Muscle layer of duodenum (tissue), 2 donors: ENCODE results near the gene EPHA4.

Experiments
- H3K27ac ChIP-seq: one replicate; pipeline ENCODE4 v1.7.0; 2013; ENCODE audit warnings: mild to moderate bottlenecking, low read length
- H3K27me3 ChIP-seq: one replicate; pipeline ENCODE4 v1.7.0; 2013; ENCODE audit warnings: low read depth, mild to moderate bottlenecking, control low read depth, low read length
- H3K36me3 ChIP-seq, 2 donors: one replicate each; pipeline ENCODE4 v1.7.0; 2013; ENCODE audit warnings: low read length in 2 of 2, control low read depth in 1 of 2, mild to moderate bottlenecking in 1 of 2; ENCODE audit not compliant: insufficient read depth in 2 of 2, control insufficient read depth in 1 of 2
- H3K4me1 ChIP-seq, 2 donors: one replicate each; pipeline ENCODE4 v1.7.0; 2013; ENCODE audit warnings: low read length in 2 of 2, mild to moderate bottlenecking in 2 of 2, control low read depth in 1 of 2, moderate library complexity in 1 of 2; ENCODE audit not compliant: insufficient read depth in 2 of 2, control insufficient read depth in 1 of 2
- H3K4me3 ChIP-seq, 2 donors: one replicate each; pipeline ENCODE4 v1.7.0; 2013; ENCODE audit warnings: low read length in 2 of 2, low read depth in 1 of 2, mild to moderate bottlenecking in 1 of 2
- H3K9me3 ChIP-seq, 2 donors: one replicate each; pipeline ENCODE4 v1.7.0; 2013; ENCODE audit warnings: low read length in 2 of 2, control low read depth in 1 of 2, mild to moderate bottlenecking in 1 of 2; ENCODE audit not compliant: control insufficient read depth in 1 of 2
- donor health status: healthy.

EPHA4 gene

DNA sequence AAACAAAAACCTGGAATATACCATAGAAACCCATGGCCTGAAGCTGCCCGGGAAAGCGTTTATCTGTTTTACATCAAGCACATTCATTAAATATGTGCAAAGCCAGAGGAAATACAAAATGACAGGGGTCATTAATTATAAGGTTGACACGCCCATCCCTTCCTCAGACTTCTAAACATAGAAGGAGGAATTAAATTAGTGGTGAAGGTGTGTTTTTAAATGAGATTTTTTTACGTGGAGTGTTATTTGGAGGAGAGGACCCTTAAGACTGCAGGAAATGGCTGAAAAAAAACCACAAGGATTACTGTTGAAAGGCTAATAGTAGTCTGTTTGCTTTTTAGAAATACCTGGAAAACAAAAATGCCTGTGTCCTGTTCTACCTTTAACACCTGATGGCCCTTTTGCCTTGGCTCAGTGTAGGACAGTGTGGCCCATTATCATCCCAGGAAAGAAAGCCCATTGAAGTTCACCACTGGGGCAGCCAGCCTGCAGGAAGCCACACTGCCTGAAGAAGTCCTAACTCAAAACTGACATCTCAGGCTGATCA, 123.2 kb downstream of the EPHA4 start:
- Histone ChIP-seq H3K27me3 (no peaks in the 10 kb centered on the region), H3K36me3 (no peaks in the 10 kb centered on the region), H3K9me3 (no peaks in the 10 kb centered on the region), H3K4me1 (peaks cover 0 to 6% of the 10 kb centered on the region in 2 donors), H3K4me3 (no peak overlapping the region), H3K27ac (no peak overlapping the region)

DNA sequence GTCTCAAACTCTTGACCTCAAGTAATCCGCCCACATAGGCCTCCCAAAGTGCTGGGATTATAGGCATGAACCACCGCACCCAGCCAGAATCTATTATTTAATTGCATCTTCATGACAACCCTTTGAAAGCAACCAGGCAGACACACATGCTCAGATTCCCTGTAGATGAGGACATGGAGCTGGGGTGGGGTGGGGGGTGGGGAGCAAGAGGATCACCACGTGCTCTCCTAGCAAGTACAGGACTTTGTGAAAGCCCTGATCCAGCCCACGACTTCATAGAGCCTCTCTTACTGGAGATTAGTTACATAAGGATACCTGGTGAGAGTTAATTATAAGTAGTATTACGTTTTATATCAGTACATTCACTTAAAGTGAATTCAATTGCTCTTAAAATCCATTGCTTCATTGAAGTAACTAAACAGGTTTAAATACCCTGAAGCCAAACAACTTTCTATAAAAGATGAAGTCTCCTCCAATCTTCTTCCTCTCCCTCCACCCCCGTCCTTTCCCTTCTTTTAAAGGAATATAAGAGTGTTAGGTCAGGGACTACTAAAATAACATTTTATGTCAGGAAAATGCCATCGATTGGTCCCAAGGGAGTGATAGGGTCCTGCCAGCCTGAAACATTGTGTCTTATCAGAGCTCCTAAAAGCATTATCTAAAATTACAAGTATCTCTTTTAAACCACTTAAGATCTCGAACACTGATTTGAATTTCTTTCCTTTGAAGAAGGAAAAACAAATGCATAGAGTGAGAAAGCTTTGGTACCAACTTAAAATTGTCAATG, 123.9 kb downstream of the EPHA4 start:
- Histone ChIP-seq H3K9me3 (no peaks in the 10 kb centered on the region), H3K4me1 (peaks cover 0 to 6% of the 10 kb centered on the region in 2 donors), H3K36me3 (no peaks in the 10 kb centered on the region), H3K4me3 (no peak overlapping the region), H3K27me3 (no peaks in the 10 kb centered on the region), H3K27ac (no peak overlapping the region)

- H3K27me3 ChIP-seq = no peaks in the 10 kb centered on the region
- H3K27ac ChIP-seq = no peak overlapping the region
- H3K36me3 ChIP-seq = no peaks in the 10 kb centered on the region
- peaks cover 0 to 6% of the 10 kb centered on the region in 2 donors for H3K4me1 ChIP-seq
- H3K9me3 ChIP-seq = no peaks in the 10 kb centered on the region
- no peak overlapping the region for H3K4me3 ChIP-seq
Observed at GRCh38 chr2:221447310-221447709, 124.8 kb downstream of the EPHA4 start.

- Histone ChIP-seq H3K27ac (no peak overlapping the region), H3K27me3 (no peaks in the 10 kb centered on the region), H3K4me3 (no peak overlapping the region), H3K36me3 (no peaks in the 10 kb centered on the region), H3K9me3 (no peaks in the 10 kb centered on the region), H3K4me1 (peaks cover 0 to 6% of the 10 kb centered on the region in 2 donors)
Observed at GRCh38 chr2:221446140-221446539, 126.0 kb downstream of the EPHA4 start.

GRCh38 chr2:221444106-221444505, 128.0 kb downstream of the EPHA4 start:
- Histone ChIP-seq H3K4me1 (peaks cover 0 to 9% of the 10 kb centered on the region in 2 donors), H3K4me3 (no peak overlapping the region), H3K36me3 (no peaks in the 10 kb centered on the region), H3K9me3 (no peaks in the 10 kb centered on the region), H3K27ac (no peak overlapping the region), H3K27me3 (no peaks in the 10 kb centered on the region)

- Histone ChIP-seq H3K27ac (no peak overlapping the region), H3K36me3 (no peaks in the 10 kb centered on the region), H3K4me1 (peaks cover 0 to 9% of the 10 kb centered on the region in 2 donors), H3K27me3 (no peaks in the 10 kb centered on the region), H3K4me3 (no peak overlapping the region), H3K9me3 (no peaks in the 10 kb centered on the region)
Observed at GRCh38 chr2:221443645-221444044, 128.5 kb downstream of the EPHA4 start.

DNA sequence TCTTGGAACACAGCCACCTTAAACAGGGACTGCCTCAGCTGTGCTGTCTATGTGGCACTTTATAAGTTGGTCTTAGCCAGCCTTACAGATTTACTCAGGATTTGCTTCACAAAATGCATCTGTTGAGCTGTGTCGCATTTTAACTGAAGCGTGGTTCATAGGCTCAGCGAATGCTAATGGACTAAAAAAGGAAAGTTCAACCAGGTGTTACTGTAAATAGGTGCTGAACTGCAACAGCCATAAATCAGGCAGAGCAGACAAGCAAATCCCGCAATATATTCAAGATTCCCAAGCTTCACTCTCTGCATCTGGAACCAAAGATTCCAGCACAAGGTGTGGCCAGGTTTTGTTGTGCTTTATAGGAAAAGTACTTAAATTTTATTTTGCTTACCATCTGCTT, 130.0 kb downstream of the EPHA4 start:
- peaks cover 0 to 6% of the 10 kb centered on the region in 2 donors for H3K4me1 ChIP-seq

GRCh38 chr2:221439761-221440479, 132.2 kb downstream of the EPHA4 start:
- H3K27ac ChIP-seq = no peak overlapping the region
- H3K4me1 ChIP-seq = peaks cover 0 to 6% of the 10 kb centered on the region in 2 donors
- H3K9me3 ChIP-seq = no peaks in the 10 kb centered on the region
- H3K27me3 ChIP-seq = no peaks in the 10 kb centered on the region
- no peaks in the 10 kb centered on the region for H3K36me3 ChIP-seq
- no peak overlapping the region for H3K4me3 ChIP-seq

More for the DNA sequence above, 130.0 kb downstream of the EPHA4 start:
- Histone ChIP-seq H3K36me3 (no peaks in the 10 kb centered on the region), H3K27me3 (no peaks in the 10 kb centered on the region), H3K27ac (no peak overlapping the region), H3K4me3 (no peak overlapping the region), H3K9me3 (no peaks in the 10 kb centered on the region)

DNA sequence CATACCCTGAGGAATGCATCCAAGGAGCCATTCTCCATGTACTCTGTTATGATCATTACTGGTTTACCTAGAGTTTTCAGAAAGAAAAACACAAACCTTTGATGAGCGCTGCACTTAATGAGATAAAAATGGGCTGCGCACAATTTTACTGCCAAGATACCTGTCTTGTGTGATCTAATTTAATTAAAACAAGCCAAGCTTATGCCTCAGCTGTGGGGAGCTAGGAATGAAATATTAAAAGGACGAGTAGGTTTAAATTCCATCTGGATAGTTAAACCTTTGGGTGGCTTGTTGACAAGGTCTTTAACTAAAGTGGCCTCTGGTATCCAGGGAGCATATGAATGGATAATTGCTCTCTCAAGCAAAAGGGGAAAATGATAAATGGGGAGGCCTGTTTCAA, 135.0 kb downstream of the EPHA4 start:
- H3K27me3 ChIP-seq = no peaks in the 10 kb centered on the region
- H3K9me3 ChIP-seq = no peaks in the 10 kb centered on the region
- no peak overlapping the region for H3K4me3 ChIP-seq
- no peaks in the 10 kb centered on the region for H3K36me3 ChIP-seq
- peaks cover 0 to 6% of the 10 kb centered on the region in 2 donors for H3K4me1 ChIP-seq
- H3K27ac ChIP-seq = no peak overlapping the region

- H3K36me3 ChIP-seq = no peaks in the 10 kb centered on the region
- H3K4me3 ChIP-seq = no peak overlapping the region
- H3K9me3 ChIP-seq = no peaks in the 10 kb centered on the region
- H3K27me3 ChIP-seq = no peaks in the 10 kb centered on the region
- peaks cover 0 to 8% of the 10 kb centered on the region in 2 donors for H3K4me1 ChIP-seq
- H3K27ac ChIP-seq = no peak overlapping the region
Observed at GRCh38 chr2:221435171-221435570, 136.9 kb downstream of the EPHA4 start.

DNA sequence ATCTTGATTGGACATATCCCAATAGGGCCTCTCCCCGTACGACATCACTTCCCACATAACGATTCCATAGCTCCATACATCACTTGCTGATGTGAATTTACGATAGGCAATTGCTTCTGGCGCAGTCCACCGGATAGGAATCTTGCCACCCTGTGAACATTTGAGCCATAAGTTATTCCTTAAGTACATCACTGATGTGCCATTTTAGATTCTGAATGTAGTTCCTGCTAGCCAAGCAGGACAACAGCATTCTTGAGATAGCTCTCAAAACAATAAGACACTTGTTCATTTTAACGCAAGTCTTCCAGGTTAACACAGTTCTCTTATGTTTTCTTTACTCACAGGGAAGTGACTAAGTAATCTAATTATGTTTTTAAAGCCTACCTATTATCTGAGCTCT, 138.0 kb downstream of the EPHA4 start:
- Histone ChIP-seq H3K36me3 (no peaks in the 10 kb centered on the region), H3K27ac (no peak overlapping the region), H3K27me3 (no peaks in the 10 kb centered on the region), H3K4me3 (no peak overlapping the region), H3K4me1 (peaks cover 0 to 7% of the 10 kb centered on the region in 2 donors), H3K9me3 (no peaks in the 10 kb centered on the region)
